NCI-H82 (cell line): ENCODE results near the gene DDX50.
"Not testable (repeated sequence)": the region's sequence is repeated elsewhere in the genome, so short reads cannot be mapped to it uniquely, and the experiment has no call there.

ENCODE experiments used
- DNase-seq: peaks from one replicate; lab custom pipeline; 2025; lab: John Stamatoyannopoulos, UW

Gene DDX50

DNA sequence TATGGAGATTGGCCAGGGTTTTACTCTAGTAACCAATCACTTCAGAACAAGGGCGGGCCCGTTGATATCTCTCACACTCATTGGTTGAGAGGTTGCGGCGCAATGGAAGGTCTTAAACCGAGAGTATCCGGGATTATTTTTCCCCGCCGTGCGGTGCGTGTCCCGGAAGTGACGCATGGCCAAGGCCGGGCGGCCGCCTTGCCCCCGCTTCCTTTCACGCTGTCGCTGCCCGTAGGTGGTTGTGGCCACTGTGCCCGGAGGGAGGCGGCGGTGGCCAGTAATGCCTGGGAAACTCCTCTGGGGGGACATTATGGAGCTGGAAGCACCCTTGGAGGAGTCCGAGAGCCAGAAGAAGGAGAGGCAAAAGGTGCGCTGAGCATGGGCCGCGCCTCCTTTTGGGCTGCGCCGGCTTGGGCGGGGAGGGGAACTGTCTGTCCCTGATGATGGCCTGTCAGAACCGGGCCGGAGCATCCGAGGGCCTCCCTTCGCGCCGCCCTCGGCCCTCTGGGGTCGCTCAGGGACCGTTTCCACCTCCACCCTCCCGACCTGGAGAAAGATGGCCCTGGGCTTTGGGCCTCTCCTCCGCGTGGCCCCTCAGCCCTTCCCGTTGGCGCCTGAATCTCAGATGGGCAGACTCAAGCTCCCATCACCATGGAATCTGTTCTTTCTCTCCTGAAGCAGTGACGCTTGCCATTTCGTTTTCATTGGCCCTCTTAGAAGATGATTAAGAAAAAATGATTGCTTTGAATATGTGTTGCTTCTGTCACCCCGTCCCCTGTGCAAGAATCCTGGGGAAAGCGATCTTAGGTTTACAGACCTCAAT lies at the start of gene DDX50:
Gene DDX50 (plus strand): TSS at position 211 of the 823 bp plus-strand sequence. CDS start 70 bp downstream, at position 281.
- peak; percentile 99 for DNase-seq

DNA sequence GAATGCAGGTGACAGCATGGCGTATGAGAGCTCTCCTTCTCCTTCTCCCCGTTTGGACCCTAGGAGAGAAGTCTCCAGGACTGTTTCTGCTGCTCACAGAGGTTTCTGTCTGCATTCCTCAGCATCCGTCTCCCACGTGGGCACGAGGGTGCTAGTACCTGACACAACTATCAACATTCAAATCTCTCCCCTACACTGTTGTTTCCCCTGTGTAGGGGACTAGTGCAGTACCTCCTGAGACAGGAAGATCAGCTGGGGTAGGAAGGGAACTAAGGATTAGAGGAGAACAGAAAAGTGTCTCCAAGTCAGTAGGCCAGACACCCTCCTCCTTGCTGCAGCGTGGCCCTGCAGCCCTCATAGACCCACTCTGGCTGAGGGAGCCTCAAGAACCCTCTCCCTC lies 44.8 kb upstream of the DDX50 start:
- DNase-seq, result no peak

DNA sequence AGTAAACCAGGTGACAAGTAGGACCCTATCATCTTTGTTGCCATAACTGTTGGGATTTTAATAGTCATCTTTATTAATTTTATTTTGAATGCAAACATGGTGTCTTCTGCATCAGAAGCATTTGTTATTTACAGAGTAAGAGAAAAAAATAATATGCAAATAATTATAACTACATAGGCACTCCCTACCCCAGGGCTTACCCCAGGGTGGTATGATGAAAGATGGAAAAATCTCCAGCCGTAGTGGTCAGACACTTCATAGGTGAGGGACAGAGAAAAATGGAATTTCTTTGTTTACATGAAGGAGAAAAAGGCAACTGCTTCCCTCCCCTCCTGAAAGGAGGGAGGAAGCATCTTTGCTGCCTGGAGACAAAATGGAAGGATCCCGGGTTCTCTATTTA lies 44.1 kb upstream of the DDX50 start:
- no peak for DNase-seq

GRCh38 chr10:68861253-68861652 lies 39.9 kb upstream of the DDX50 start:
- DNase-seq, result no peak

DNA sequence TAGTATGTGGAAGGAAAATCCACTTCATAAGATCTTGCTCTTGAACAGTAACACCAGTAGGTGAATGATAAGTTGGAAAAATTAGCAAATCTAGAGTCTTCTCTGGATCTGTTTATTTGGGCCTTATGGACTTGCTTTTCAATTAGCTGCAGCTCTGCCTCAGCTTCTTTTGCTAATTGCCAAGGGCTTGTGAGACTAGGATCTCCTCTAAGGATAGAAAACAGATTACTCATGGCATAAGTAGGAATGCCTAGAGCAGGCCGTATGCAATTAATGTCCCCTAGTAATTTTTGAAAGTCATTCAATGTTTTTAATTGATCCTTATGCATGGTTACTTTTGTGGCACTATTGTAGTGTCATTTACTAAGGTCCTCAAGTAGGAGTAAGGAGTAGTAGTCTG lies 36.5 kb upstream of the DDX50 start:
- DNase-seq, result no peak

DNA sequence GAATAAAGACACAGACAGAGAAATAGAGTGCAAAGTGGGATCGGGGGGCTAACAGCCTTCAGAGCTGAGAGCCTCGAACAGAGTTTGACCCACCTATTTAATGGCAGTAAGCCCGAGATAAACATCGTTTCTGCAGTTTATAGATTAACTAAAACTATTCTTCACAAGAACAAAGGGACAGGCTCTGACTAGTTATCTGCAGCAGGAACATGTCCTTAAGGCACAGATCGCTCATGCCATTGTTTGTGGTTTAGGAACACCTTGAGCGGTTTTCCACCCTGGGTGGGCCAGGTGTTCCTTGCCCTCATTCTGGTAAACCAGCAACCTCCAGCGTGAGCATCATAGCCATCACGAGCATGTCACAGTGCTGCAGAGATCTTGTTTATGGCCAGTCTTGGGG lies 32.9 kb upstream of the DDX50 start:
- not testable (repeated sequence) for DNase-seq

GRCh38 chr10:68869623-68870022 lies 31.5 kb upstream of the DDX50 start:
- no peak for DNase-seq

DNA sequence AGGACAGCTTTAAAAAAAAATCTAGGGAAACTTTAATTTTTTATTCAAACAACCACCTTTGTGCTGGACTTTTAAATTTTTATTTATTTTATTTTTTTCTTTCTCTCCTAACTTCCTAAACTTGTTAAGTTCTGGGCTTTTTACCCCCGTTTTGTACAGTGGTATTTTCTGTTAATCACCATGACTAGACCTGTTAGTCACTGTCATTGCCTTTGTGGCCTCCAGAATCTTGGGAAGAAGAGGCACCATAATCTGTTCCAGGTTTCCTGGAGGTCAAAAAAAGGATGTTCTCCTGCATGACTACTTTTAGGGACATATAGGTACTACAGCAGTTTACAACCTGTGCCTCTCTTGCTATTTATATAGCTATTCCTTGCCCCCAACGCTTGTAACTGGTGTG lies 31.1 kb upstream of the DDX50 start:
- DNase-seq, result no peak

GRCh38 chr10:68870545-68871104 lies 30.5 kb upstream of the DDX50 start:
- no peak for DNase-seq

- peak; percentile 35 for DNase-seq
Measured at GRCh38 chr10:68871105-68871711, 29.9 kb upstream of the DDX50 start.

- peak; percentile 45 for DNase-seq
Measured at GRCh38 chr10:68871731-68872342, 29.3 kb upstream of the DDX50 start.

GRCh38 chr10:68876246-68877138 lies 24.6 kb upstream of the DDX50 start:
- peak; percentile 5 for DNase-seq

GRCh38 chr10:68877482-68878110 lies 23.5 kb upstream of the DDX50 start:
- no peak for DNase-seq

- DNase-seq, result no peak
Measured at GRCh38 chr10:68878496-68878895, 22.6 kb upstream of the DDX50 start.

GRCh38 chr10:68879628-68880027 lies 21.5 kb upstream of the DDX50 start:
- DNase-seq, result no peak

DNA sequence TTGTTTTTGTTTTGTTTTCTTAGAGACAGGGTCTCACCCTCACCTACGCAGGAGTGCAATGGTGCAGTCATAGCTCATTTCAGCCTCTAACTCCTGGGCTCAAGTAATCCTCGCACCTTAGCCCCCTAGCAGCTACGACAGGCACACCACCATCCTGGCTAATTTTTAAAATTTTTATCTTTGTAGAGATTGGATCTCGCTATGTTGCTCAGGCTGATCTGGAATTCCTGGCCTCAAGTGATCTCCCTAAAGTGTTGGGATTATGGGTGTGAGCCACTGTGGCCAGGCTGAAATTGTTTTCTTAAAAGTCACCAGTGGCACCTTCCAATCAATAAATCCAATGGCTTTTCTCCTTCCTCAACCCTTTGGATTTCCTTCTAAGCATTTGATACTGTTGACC lies 20.9 kb upstream of the DDX50 start:
- DNase-seq, result no peak

- no peak for DNase-seq
Measured at GRCh38 chr10:68895041-68895440, 6.1 kb upstream of the DDX50 start.

DNA sequence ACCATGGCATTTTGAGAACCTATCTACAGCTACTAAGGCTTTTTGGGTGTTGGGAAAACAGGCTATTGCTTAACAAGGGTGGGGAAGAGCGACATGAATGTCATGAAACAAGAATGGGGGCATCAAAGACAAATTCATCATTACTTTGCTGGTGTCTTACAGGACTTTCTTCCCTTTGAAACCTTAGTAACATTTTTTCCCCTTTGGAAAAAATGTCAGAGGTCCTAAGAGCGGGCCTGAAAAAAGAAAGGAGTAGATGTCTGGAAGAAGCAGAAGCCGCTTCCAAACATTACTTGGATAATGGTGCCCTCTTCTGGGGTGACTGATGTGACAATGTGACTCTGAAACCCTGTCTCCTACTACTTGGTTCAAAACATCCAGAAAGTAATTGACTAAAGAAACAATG lies 3.8 kb upstream of the DDX50 start:
- peak; percentile 76 for DNase-seq

- DNase-seq, result peak; percentile 24
Measured at GRCh38 chr10:68899186-68899745, 1.8 kb upstream of the DDX50 start.

DNA sequence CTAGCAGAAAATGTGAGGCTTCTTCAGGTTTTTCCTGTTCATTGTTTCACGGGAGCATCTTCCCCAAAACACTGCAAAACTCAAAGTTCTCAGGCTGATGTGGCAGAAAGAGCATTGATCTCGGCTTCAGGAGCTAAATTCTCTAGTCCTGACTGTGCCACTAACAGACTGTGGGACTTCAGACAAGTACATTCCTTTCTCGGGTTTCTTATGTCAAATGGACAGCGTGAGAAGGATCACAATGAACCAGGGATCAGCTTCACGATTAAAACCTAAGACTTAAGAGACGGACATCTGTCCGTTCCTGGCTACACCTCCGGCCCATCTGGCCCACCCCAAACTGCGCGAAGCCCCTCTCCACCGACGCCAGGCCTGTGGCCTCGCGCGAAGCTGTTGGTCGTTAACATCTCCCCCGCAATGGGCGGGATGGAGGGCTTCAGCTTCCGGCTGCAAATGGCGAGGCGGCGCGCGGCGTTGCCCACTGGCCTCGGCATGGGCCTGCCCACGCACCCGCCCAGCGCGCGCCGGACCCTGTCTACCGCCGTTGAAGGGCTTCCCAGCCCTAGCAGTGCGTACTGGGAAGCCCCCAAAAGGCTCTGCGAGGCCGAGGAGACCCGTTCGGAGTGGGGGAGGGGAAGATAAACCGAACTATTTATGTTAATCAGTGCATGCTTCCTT lies 549 bp upstream of the DDX50 start:
- DNase-seq, result peak; percentile 97
